NB4 (cell line): ENCODE data around the gene CEP76.

Experiments used
- CTCF ChIP-seq: IDR thresholded peaks from one replicate; pipeline ENCODE4 v1.5.1; 2012; ENCODE audit warnings: low read depth, low read length
- MAX ChIP-seq: IDR thresholded peaks from 2 replicates; pipeline ENCODE4 v1.6.1; 2011; ENCODE audit warnings: low read depth, low read length
- POLR2A ChIP-seq: IDR thresholded peaks from 2 replicates; pipeline ENCODE4 v1.6.1; 2011; ENCODE audit warnings: mild to moderate bottlenecking; ENCODE audit not compliant: insufficient read length; ENCODE audit errors: extremely low read depth

- TF ChIP-seq CTCF (no peak), MAX (no peak), POLR2A (no peak)
Observed at GRCh38 chr18:12647773-12648172, 54.8 kb downstream of the CEP76 start.
